HG03378 (cell line): ENCODE data around the gene CBY3.
"Not testable (repeated sequence)": the region's sequence is repeated elsewhere in the genome, so short reads cannot be mapped to it uniquely, and the experiment has no call there.

Experiments used
- ATAC-seq: cut with Tn5 transposase; IDR thresholded peaks from one replicate; pipeline ENCODE4 v1.9.1; 2021; ENCODE audit warnings: mild to moderate bottlenecking, moderate library complexity; ENCODE audit not compliant: unreplicated experiment

Gene CBY3

GRCh38 chr5:179678223-179679013 is 2.4 kb downstream of the CBY3 start:
- peak; percentile 70 for ATAC-seq

GRCh38 chr5:179668391-179668790 is 12.4 kb downstream of the CBY3 start:
- no peak for ATAC-seq

- not testable (repeated sequence) for ATAC-seq
Measured at GRCh38 chr5:179661647-179662046, 19.2 kb downstream of the CBY3 start.

- peak; percentile 58 for ATAC-seq
Measured at GRCh38 chr5:179658179-179658856, 22.5 kb downstream of the CBY3 start.

GRCh38 chr5:179657302-179658178 is 23.3 kb downstream of the CBY3 start:
- ATAC-seq: peak; percentile 70

GRCh38 chr5:179653135-179653534 is 27.7 kb downstream of the CBY3 start:
- ATAC-seq: not testable (repeated sequence)

- ATAC-seq: not testable (repeated sequence)
Measured at GRCh38 chr5:179650245-179650644, 30.6 kb downstream of the CBY3 start.

GRCh38 chr5:179649166-179649703 is 31.6 kb downstream of the CBY3 start:
- not testable (repeated sequence) for ATAC-seq

GRCh38 chr5:179648410-179648809 is 32.4 kb downstream of the CBY3 start:
- no peak for ATAC-seq

- ATAC-seq: not testable (repeated sequence)
Measured at GRCh38 chr5:179644766-179645165, 36.1 kb downstream of the CBY3 start.

- not testable (repeated sequence) for ATAC-seq
Measured at GRCh38 chr5:179643141-179643920, 37.5 kb downstream of the CBY3 start.

GRCh38 chr5:179642626-179643025 is 38.2 kb downstream of the CBY3 start:
- ATAC-seq: not testable (repeated sequence)

GRCh38 chr5:179641745-179642144 is 39.1 kb downstream of the CBY3 start:
- not testable (repeated sequence) for ATAC-seq

GRCh38 chr5:179639296-179639695 is 41.5 kb downstream of the CBY3 start:
- not testable (repeated sequence) for ATAC-seq

- peak; percentile 81 for ATAC-seq
Measured at GRCh38 chr5:179634370-179635172, 46.3 kb downstream of the CBY3 start.

GRCh38 chr5:179633501-179634369 is 47.1 kb downstream of the CBY3 start:
- ATAC-seq: peak; percentile 40
